AG08395 (cell line): ENCODE data around the gene ATG4D.
"Not testable (repeated sequence)": the region's sequence is repeated elsewhere in the genome, so short reads cannot be mapped to it uniquely, and the experiment has no call there.

Source experiments
- DNase-seq: peaks from one replicate; pipeline ENCODE4 v3.0.0; 2012; ENCODE audit warnings: mixed read lengths, low spot score

The ATG4D gene

GRCh38 chr19:10519421-10519820, 24.3 kb upstream of the ATG4D start:
- DNase-seq: no peak

DNA sequence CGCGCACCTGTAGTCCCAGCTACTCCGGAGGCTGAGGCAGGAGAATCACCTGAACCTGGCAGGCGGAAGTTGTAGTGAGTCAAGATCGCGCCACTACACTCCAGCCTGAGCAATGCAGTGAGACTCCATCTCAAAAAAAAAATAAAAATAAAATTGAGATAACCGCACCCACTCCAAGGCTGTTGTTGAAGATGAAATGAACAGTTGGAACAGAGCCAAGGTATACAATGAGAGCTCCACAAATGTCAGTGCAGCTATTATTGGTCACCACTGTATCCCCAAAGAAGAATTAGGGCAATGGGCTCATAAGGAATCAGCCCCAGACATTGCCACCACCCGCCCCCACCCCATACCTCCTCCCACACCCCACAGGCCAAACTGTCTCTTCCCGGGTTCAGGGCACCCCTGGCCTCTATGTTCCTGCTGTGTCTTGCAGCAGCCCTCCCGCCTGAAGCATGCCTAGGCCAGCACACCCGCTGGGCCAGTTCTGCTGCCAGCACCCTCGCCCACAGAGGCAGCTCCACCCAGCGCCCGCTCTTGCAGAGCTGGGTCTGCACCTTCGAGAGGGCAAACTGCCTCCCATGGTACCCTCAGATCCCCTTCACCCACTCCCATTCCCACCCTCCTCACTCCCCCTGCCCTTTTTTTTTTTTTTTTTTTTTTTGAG, 22.9 kb upstream of the ATG4D start:
- DNase-seq: peak; percentile 1

DNA sequence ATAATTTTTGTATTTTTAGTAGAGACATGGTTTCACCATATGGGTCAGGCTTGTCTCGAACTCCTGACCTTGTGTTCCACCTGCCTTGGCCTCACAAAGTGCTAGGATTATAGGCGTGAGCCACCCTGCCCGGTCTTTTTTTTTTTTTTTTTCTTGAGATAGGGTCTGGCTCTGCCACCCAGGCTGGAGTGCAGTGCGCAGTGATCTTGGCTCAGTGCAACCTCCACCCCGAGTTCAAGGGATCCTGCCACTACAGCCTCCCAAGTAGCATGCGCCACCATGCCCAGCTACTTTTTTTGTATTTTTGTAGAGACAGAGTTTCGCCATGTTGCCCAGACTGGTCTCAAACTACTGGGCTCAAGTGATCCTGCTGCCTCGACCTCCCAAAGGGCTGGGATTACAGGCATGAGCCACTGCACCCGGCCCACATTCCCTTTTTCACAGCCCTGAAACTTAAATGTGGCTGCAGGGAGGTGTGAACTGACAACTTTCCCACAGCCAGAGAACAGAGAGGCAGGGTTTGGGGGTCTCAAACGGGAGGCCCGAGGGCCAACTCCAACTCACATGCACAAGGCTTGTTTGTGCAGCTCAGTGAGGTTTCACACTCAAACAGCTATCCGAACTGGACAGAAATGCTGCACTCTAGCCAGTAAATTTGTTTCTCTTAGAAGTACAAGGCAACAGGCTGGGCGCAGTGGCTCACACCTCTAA, 22.1 kb upstream of the ATG4D start:
- DNase-seq: peak; percentile 0

DNA sequence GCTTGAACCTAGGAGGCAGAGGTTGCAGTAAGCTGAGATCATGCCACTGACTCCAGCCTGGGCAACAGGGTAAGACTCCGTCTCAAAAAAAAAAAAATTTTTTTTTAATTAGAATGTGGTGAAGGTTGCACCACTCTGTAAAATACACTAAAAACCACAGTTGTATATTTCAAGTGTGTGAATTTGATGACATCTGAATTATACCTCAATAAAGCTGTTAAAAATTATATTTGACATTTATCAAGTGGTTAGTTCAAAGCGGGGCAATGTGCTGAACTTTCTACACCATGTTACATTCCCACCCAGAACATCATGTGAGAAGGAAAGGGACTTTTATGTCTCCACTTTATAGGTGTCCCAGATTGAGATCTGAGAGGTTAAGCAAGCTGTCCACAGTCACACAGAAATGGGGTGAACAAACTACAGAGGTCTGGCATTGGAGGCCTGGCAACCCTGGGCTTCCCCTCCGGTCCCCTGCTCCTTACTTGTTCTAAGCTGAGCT, 20.5 kb upstream of the ATG4D start:
- DNase-seq: peak; percentile 0

DNA sequence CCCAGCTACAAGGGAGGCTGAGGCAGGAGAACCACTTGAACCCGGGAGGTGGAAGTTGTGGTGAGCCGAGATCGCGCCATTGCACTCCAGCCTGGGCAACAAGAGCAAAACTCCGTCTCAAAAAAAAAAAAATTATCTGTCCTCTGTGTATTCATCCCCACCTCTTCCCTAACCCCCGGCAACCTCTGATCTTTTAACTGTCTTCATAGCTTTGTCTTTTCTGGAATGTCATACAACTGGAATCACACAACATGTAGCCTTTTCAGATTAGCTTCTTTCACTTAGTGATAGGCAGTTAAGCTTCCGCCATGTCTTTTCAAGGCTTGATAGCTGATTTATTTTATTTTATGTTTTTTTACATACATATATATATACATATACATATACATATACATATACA, 18.1 kb upstream of the ATG4D start:
- no peak for DNase-seq

- DNase-seq: not testable (repeated sequence)
Measured at GRCh38 chr19:10526887-10527286, 16.8 kb upstream of the ATG4D start.

- no peak for DNase-seq
Measured at GRCh38 chr19:10532457-10532856, 11.2 kb upstream of the ATG4D start.

- DNase-seq: peak; percentile 86
Measured at GRCh38 chr19:10533646-10534386, 9.9 kb upstream of the ATG4D start.

- DNase-seq: no peak
Measured at GRCh38 chr19:10535613-10536012, 8.1 kb upstream of the ATG4D start.

DNA sequence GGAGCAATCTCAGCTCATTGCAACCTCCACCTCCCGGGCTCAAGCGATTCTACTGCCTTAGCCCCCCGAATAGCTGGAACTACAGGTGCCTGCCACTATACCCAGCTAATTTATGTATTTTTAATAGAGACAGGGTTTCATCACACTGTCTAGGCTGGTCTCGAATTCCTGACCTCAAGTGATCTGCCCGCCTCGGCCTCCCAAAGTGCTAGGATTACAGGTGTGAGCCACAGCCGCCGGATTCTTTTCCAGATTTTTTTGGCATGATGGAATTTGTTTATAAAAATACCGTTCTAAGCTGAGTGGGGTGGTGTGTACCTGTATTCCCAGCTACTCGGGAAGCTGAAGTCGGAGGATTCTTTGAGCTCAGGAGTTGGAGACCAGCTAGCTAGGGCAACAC, 6.0 kb upstream of the ATG4D start:
- DNase-seq: no peak

DNA sequence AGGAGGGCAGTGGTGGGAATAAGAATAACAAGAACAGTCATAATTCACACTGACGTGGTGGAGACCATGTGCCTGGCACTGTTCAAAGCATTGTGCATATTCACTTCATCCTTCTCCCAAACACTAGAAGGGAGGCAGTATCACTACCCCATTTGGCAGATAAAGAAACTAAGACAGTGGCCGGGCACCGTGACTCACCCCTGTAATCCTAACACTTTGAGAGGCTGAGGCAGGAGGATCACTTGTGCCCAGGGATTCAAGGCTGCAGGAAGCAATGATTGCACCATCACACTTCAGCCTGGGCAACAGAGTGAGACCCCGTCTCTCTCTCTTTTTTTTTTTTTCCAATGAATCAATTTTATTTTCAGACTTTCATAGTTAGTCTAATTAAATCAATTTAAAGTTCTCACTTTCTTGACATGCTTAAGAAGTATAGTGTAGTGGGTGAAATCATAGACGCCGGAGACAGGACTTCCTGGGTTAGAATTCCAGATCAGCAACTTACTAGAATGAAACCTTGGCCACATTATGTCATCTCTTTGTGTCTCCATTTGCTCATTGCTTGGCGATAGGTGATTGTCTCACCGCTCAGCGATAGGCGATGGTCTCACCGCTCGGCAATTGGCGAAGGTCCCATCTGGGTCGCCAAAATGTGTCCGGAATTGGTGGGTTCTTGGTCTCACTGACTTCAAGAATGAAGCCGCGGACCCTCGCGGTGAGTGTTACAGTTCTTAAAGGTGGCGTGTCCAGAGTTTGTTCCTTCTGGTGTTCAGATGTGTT, 5.3 kb upstream of the ATG4D start:
- DNase-seq: no peak

DNA sequence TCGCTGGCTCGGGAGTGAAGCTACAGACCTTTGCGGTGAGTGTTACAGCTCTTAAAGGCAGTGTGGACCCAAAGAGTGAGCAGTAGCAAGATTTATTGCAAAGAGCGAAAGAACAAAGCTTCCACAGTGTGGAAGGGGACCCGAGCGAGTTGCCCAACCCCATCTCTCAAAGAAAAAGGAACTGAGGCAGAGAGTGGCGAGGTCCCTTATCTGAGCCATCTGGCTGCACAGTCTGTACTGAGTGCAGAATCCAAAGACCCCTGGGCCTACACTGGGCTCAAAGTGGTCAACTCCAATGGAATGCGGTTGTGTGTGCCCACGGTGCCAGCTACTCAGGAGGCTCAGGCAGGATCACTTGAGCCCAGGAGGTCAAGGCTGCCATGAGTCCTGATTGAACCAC, 4.7 kb upstream of the ATG4D start:
- DNase-seq: not testable (repeated sequence)

GRCh38 chr19:10543059-10543419, 665 bp upstream of the ATG4D start:
- no peak for DNase-seq

- DNase-seq: no peak
Measured at GRCh38 chr19:10544242-10544752, 593 bp downstream of the ATG4D start.

DNA sequence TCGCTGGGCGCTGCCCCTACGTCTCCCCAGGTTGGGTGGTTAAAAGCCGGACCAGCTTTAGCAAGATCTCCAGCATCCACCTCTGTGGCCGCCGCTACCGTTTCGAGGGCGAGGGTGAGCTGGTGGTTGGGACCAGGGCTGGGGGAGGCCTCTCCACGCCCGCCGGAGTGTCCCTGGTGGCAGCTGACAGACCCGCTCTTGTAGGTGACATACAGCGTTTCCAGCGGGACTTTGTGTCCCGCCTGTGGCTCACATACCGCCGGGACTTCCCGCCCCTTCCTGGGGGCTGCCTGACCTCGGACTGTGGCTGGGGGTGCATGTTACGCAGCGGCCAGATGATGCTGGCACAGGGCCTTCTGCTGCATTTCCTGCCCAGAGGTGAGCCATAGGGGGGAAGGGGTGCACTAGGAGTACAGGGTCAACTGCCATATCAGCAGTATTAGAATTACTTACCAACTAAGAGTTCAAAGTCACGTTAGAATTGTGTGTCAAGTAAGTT, 1.1 kb downstream of the ATG4D start:
- no peak for DNase-seq

- no peak for DNase-seq
Measured at GRCh38 chr19:10546817-10547216, 3.1 kb downstream of the ATG4D start.

GRCh38 chr19:10548746-10549276, 5.1 kb downstream of the ATG4D start:
- no peak for DNase-seq

DNA sequence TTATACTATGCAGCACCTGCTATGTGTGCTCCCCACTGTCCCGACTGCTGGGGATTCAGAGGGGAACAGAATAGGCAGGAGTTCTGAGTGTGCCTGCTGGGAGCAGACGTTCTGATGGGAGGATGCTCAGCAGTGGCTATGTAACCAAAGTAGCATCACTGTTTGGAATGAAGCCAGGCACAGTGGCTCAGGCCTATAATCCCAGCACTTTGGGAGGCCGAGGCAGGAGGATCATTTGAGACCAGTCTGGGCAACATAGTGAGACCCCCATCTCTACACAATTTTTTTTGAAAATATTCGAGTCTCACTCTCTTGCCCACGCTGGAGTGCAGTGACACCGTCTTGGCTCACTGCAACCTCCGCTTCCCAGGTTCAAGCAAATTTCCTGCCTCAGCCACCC, 6.0 kb downstream of the ATG4D start:
- no peak for DNase-seq

DNA sequence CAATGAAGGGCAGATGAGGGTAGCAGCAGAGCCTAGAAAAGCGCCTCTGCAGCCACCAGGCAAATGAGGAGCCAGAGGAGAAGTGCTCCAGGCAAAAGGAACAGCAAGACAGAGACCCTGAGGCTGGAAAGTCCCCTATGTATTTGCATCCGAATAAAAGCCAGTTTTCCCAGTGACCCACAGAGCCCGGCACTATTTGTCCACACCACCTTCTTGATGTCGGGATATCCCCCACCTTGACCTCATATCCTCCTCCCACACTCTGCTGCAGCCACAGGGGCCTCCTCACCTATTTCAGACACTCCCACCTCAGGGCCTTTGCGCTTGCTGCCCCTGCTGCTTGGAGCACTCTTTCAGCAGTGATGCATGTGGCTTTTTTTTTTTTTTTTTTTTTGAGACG, 6.6 kb downstream of the ATG4D start:
- no peak for DNase-seq

- not testable (repeated sequence) for DNase-seq
Measured at GRCh38 chr19:10551006-10551405, 7.3 kb downstream of the ATG4D start.

DNA sequence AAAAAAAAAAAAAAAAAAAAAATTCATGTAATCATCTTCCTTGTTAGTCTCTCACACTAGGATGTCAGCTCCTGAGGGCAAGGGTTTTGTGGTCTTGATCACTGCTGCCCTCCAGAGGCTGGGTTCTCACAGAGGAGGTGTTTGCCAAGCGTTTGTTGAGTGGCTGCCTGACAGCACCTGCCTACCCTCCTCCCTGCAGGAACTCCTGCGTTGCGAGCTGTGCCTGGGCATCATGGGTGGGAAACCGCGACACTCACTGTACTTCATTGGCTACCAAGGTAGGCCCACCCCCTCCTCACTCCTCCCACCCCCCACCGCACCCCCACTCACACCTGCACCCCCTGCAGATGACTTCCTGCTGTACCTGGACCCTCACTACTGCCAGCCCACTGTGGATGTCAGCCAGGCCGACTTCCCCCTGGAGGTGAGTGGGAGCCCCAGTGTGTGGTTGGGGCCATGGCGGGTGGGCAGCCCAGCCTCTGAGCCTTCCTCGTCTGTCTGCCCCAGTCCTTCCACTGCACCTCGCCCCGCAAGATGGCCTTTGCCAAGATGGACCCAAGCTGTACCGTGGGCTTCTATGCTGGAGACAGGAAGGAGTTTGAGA, 8.1 kb downstream of the ATG4D start:
- no peak for DNase-seq
